ENCODE data around the gene RPL27A.
"Not testable (repeated sequence)": the region's sequence is repeated elsewhere in the genome, so short reads cannot be mapped to it uniquely, and the experiment has no call there.

The RPL27A gene

GRCh38 chr11:8682303-8683114 is at the start of gene RPL27A, which contains the start of gene TRIM66:
Gene RPL27A, plus strand, starts transcription at chr11:8682792. Its CDS starts 22 bp downstream, at chr11:8682814.
Gene TRIM66, minus strand, starts transcription at chr11:8682665. Its CDS starts 10,391 bp downstream, at chr11:8672274.
- DNase-seq (ENCODE audit: low read depth) = peak; percentile 95

GRCh38 chr11:8634498-8634897 is 48.1 kb upstream of the RPL27A start:
- no peak for DNase-seq (ENCODE audit: low read depth)

DNA sequence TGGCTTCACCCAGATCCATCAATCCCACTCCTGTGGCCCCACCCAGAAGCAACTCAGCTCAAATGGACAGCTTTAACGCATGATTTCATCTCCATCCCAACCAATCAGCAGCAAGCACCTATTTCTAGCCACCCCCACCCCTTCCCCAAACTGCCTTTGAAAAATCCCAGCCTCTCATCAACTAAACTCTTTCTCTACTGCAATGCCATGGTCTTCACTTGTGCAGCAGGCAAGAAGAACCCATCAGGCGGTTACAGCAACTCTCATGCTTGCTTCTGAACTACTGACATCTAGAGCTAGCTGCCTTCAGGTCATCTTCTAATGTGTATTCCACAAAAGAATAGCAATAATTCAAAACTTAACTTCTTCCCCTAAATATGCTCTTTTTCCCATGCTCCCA is 46.5 kb upstream of the RPL27A start:
- no peak for DNase-seq (ENCODE audit: low read depth)

GRCh38 chr11:8638300-8638699 is 44.3 kb upstream of the RPL27A start:
- no peak for DNase-seq (ENCODE audit: low read depth)

DNA sequence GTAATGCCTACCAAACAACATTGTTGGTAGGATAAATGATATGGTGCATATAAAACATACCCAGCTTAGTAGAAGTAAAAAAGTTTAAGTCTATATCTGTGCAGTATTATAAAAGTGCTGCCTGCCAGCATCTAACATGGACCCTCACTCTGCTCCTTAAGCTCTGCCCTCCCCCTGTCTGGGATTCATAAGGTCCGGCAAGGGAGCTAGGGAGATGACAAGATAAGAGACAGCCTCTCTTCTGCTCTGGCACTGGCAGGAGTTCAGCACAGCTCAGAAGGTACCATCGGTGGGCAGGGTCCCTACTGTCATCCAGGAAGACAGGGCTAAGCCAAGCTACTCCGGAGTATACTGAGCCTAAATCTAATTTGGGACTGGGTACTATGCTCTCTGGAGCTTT is 42.9 kb upstream of the RPL27A start:
- no peak for DNase-seq (ENCODE audit: low read depth)

DNA sequence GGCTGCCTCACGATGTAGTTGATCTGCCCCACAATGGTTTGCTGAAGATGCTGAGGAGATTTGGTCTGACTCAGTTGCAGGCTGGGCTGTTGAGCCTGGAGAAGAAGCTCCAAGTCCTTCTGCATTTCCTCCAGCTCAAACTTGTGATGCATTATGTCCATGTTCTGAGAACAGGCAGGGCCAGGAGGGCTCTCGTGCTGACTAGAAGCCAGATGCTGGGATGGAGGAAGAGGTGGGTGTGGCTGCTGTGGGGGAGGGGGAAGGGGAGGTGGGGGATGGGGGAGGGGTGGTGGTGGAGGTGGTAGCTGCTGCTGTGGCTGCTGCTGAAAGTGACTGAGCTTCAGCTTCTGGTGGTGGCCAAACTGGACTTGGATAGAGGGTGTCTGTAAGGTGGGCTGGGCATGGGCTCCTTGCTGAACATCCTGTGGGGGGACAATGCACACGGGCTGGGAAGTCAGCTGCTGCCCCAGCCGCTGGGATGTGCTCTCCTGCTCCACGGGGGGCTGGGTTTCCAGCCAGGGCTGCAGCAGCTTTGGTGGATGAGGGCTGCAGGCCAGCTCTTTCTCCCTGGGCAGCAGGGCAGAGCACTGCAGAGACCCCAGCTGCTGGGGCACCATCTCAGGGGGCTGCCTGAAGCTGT is 42.2 kb upstream of the RPL27A start:
- no peak for DNase-seq (ENCODE audit: low read depth)

- DNase-seq (ENCODE audit: low read depth) = no peak
Observed at GRCh38 chr11:8641332-8641731, 41.3 kb upstream of the RPL27A start.

GRCh38 chr11:8642196-8642841 is 40.3 kb upstream of the RPL27A start:
- no peak for DNase-seq (ENCODE audit: low read depth)

DNA sequence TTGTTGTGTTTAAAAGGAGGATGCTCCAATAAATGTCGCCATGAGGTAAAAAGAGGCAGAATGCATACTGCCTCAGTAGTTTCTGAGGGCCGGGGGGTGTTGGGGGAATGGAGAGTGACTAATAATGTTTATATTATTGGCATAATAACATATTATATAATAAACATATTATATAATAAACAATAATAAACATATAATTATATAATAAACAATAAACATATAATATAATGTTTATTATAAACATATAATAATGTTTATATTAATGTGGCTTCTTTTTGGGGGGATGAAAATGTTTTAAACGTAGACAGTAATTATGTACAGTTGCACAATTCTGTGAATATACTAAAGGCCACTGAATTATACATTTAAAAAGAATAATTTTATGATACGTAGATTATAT is 35.7 kb upstream of the RPL27A start:
- no peak for DNase-seq (ENCODE audit: low read depth)

- no peak for DNase-seq (ENCODE audit: low read depth)
Observed at GRCh38 chr11:8649361-8649760, 33.2 kb upstream of the RPL27A start.

DNA sequence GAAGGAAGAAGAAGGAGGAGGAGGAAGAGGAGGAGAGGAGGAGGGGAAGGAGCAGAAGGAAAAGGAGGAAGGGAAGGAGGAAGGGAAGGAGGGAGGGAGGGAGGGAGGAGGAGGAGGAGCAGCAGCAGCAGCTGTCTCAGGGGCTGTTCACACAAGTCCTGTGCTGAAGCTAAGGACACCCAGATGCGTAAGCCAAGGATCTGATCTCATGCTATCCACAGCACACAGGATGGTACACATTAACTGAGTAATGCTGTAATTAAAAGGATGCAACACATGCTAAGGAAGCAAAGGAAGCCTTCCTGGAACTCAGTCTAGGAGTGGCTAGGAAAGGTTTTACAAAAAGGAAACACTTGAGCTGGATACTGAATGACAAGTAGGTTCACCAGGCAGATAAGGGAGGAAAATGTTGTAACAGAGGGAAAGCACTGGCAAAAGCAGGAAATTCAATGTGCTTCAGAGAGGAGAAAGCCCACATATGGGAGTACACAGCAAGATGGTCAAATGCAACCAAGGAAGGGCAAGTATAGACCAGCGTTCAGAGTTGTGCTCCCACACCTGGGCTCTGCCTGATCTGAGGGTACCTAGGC is 32.1 kb upstream of the RPL27A start:
- no peak for DNase-seq (ENCODE audit: low read depth)

DNA sequence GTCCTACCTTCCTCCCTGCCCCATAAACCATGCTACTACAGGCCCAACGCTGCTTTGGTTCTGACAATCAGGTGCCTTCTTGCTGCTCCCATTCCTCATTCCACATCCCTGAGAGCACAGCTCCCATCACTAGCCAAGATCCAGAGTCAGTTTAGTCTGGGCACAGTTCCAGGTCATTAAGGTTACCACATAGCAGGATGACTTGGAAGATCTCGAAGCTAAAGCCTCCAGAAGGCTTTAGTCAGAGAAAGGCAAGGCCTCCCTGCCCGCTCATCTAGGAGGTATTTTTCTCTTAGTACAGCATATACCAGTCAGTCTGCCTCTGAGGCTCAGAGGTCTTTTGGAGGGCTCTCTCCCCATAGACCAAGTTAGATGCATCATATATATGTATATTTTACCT is 30.5 kb upstream of the RPL27A start:
- no peak for DNase-seq (ENCODE audit: low read depth)

- no peak for DNase-seq (ENCODE audit: low read depth)
Observed at GRCh38 chr11:8654503-8654902, 28.1 kb upstream of the RPL27A start.

DNA sequence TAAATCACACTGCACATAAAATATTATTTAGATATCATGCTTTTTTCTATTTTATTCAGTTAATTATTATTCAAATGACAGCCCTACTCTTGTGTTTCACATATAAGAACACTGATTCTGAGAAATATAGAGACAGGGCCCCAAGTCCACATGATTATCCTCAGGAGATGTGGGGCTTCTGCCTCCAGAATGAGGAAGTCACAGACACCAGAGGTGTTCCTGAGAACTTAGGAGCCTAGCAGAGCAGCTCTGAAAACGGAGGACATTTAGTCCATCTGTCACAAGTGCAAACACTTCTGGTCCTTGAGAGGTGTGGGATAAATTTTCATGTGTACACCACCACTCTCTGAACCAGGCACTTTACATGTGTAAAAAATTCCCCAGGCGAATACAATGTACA is 26.3 kb upstream of the RPL27A start:
- no peak for DNase-seq (ENCODE audit: low read depth)

- no peak for DNase-seq (ENCODE audit: low read depth)
Observed at GRCh38 chr11:8658321-8659057, 24.1 kb upstream of the RPL27A start.

DNA sequence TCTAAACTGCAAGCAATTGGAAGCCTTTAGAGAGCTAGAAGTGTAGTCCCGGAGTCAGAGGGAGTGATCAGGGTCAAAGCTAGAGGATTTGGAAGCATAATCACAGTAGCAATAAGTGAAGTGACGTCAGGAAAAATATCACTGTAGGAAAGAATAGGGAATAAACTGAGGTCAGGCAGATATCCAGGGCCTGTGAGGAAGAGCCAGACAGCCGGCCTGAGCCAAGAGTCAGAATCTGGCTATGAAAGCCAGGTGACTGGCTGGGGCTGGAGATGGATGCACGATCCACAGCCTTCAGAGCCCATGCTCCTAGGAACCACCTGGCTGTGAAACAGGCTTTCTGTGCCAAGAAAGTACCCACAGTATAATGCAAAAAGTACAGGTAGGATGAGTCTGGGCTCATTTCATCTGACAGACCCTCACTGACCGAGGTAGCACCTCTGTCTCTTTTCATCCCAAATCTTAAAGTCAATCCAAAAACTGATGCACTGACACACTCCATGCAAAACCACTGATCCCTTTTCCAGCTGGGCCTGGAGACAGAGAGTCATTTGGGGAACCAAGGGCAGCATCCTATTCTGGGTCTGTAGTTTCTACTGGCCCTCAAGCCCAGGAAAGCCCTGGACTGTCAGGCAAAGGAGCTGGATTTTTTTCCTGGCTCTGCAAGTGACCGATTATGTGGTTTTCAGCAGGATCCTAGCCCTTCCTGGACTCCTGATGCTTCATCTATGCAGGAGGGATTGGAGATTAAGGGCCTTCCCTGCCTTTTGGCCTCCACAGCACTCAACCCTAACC is 21.4 kb upstream of the RPL27A start:
- DNase-seq (ENCODE audit: low read depth) = no peak

DNA sequence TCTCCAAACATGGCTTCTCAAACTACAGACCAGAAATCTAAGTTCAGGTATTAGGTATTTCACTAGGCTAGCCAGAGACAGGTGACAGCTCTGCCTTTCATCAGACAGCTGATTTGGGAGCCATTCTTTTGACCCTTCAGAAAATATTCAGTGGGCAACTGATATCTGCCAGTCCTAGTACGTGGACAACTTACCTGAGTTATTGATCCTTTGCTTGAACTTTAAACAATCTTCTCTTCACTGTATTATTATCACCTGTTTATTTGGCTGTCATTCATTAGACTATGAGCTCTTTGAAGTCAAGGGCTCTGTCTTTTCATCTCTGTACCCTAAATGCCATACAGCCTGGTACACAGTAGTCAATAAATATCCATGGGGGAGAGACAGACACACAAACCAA is 17.4 kb upstream of the RPL27A start:
- no peak for DNase-seq (ENCODE audit: low read depth)

DNA sequence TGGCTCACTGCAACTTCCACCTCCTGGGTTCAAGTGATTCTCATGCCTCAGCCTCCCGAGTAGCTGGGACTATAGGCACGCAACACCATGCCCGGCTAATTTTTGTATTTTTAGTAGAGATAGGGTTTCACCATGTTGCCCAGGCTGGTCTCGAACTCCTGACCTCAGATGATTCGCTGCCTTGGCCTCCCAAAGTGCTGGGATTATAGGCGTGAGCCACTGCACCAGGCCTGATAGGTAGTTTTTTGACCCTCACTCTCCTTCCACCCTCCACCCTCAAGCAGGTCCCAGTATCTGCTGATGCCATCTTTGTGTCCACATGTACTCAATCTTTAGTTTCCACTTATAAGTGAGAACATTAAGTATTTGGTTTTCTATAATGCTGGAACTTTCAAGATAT is 12.5 kb upstream of the RPL27A start:
- not testable (repeated sequence) for DNase-seq (ENCODE audit: low read depth)

GRCh38 chr11:8671193-8671612 is 11.4 kb upstream of the RPL27A start:
- no peak for DNase-seq (ENCODE audit: low read depth)

DNA sequence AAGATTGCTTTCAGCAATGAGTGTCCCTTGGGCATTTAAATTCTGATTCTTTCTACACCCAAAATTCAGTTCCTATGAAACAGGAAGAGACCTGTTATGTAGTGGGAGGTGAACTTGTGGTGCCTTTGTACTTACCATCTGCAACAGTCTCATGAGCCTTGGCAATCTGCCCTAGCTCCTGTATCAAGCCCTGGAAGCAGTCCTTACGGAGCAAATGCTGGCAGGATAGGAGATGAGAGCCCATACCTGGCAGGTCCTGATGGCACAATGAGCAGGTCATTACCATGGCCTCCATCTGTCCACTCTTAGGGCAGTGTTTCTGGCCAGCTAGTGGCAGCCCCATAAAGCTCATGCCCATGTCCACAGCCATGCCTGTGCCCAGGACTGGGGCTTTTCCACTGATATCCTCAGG is 10.9 kb upstream of the RPL27A start:
- DNase-seq (ENCODE audit: low read depth) = no peak

DNA sequence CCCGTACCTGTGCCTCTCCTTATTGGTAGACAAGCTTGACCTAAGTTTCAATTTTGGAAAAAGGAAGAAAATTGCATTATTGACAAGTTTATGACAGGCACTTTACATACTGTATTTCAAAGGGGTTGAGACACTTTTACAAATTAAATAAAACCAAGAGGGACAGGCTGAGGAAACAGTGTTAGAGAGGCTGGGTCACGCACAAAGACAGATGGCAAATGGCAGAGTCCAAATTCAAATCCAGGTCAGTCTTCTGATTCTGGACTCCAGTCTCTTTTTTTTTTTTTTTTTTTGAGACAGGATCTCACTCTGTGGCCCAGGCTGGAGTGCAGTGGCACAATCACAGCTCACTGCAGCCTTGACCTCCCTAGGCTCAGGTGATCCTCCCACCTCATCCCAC is 10.2 kb upstream of the RPL27A start:
- no peak for DNase-seq (ENCODE audit: low read depth)
